Measurements from ENCODE around the gene FIS1.

DNA sequence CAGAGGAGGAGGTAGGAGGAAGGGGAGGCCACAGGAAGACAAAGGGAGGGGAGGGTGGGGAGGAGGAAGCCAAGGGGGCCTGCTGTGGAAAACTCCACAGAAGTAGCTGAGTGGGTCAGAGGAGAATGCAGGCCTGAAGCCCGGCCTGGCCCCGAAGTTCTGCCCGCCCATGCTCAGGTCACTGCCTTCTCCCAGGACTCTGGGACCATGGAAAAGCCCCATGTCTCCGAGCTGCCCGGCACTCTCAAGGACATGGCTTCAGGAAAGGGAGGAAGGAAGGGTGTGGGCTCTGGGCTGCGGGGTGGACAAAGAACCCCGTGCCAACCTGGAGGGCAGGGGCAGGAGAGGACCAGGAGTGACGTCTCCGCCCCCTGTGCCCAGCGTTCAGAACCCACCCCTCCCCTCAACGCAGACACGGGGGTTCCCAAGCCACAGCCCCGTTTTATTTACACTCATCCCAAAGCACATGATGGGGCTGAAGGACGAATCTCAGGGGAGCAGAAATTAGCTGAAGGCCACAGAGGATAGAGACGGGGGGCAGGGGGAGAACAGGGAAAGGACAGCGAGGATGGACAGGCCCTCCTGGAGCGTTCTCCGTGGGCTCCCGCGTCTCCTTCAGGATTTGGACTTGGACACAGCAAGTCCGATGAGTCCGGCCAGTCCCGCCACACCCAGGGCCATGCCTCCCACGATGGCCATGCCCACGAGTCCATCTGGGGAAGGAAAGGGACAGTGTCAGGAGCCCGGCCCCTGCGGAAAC is 5.5 kb downstream of the FIS1 start:
- peak; percentile 61 to 64 for TF ChIP-seq POLR2A (IDR thresholded peaks at IDR 0.05)
- TF ChIP-seq, protein P1, sequence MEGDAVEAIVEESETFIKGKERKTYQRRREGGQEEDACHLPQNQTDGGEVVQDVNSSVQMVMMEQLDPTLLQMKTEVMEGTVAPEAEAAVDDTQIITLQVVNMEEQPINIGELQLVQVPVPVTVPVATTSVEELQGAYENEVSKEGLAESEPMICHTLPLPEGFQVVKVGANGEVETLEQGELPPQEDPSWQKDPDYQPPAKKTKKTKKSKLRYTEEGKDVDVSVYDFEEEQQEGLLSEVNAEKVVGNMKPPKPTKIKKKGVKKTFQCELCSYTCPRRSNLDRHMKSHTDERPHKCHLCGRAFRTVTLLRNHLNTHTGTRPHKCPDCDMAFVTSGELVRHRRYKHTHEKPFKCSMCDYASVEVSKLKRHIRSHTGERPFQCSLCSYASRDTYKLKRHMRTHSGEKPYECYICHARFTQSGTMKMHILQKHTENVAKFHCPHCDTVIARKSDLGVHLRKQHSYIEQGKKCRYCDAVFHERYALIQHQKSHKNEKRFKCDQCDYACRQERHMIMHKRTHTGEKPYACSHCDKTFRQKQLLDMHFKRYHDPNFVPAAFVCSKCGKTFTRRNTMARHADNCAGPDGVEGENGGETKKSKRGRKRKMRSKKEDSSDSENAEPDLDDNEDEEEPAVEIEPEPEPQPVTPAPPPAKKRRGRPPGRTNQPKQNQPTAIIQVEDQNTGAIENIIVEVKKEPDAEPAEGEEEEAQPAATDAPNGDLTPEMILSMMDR (IDR thresholded peaks at IDR 0.05): no peak

All from Peyer's patch (tissue), 4 donors.